MM.1S (cell line): Measurements from ENCODE around the gene SEC16B.
A peak's percentile ranks its signal among the peaks of the same experiment; 100 is the strongest.

Experiments
- DNase-seq: peaks from one replicate; pipeline ENCODE4 v3.0.0-alpha.2; 2015
- H2AFZ ChIP-seq: fragments of 300-600 bp; sonication (generic); 2 replicates; pipeline ENCODE4 v1.6.0; 2016; ENCODE audit warnings: antibody characterized with exemption, low read length
- H3F3A ChIP-seq: fragments of 300-600 bp; sonication (generic); 2 replicates; pipeline ENCODE4 v1.6.1; 2016; ENCODE audit warnings: mild to moderate bottlenecking, antibody characterized with exemption, low read length, moderate library complexity, mixed read lengths; ENCODE audit not compliant: insufficient read depth
- H3K27ac ChIP-seq: fragments of 300-600 bp; sonication (generic); 2 replicates; pipeline ENCODE4 v1.5.1; 2016; ENCODE audit warnings: mild to moderate bottlenecking, low read length
- H3K27me3 ChIP-seq: fragments of 300-600 bp; sonication (generic); replicated peaks from 2 replicates; pipeline ENCODE4 v1.6.0; 2016; ENCODE audit warnings: low read length; ENCODE audit not compliant: insufficient read depth
- H3K36me3 ChIP-seq: fragments of 300-600 bp; sonication (generic); replicated peaks from 2 replicates; pipeline ENCODE4 v1.6.1; 2016; ENCODE audit warnings: mild to moderate bottlenecking, low read length, mixed read lengths; ENCODE audit not compliant: insufficient read depth
- H3K4me1 ChIP-seq: fragments of 300-600 bp; sonication (generic); 2 replicates; pipeline ENCODE4 v1.6.1; 2016; ENCODE audit warnings: low read length, mixed read lengths
- H3K4me2 ChIP-seq: fragments of 300-600 bp; sonication (generic); 2 replicates; pipeline ENCODE4 v1.6.0; 2016; ENCODE audit warnings: low read depth, low read length
- H3K4me3 ChIP-seq: fragments of 300-600 bp; sonication (generic); 2 replicates; pipeline ENCODE4 v1.5.1; 2016; ENCODE audit warnings: low read length, mixed read lengths
- H3K79me2 ChIP-seq: fragments of 300-600 bp; sonication (generic); 2 replicates; pipeline ENCODE4 v1.6.1; 2016; ENCODE audit warnings: mixed run types, low read length, mixed read lengths
- H3K9ac ChIP-seq: fragments of 300-600 bp; sonication (generic); 2 replicates; pipeline ENCODE4 v1.6.1; 2016; ENCODE audit warnings: low read length, mixed read lengths
- H3K9me2 ChIP-seq: fragments of 300-600 bp; sonication (generic); replicated peaks from 2 replicates; pipeline ENCODE4 v1.6.1; 2016; ENCODE audit warnings: mild to moderate bottlenecking, low read length, mixed read lengths; ENCODE audit not compliant: insufficient read depth
- H3K9me3 ChIP-seq: fragments of 300-600 bp; sonication (generic); replicated peaks from 2 replicates; pipeline ENCODE4 v1.6.1; 2016; ENCODE audit warnings: mild to moderate bottlenecking, low read length, mixed read lengths; ENCODE audit not compliant: insufficient read depth
- H4K20me1 ChIP-seq: fragments of 300-600 bp; sonication (generic); 2 replicates; pipeline ENCODE4 v1.6.1; 2016; ENCODE audit warnings: mild to moderate bottlenecking, low read length, moderate library complexity, mixed read lengths; ENCODE audit not compliant: insufficient read depth
- CTCF ChIP-seq: fragments of 300-600 bp; sonication (generic); IDR thresholded peaks from 2 replicates; pipeline ENCODE4 v1.5.1; 2016; ENCODE audit warnings: antibody characterized with exemption, low read length, mixed read lengths
- EZH2 ChIP-seq: fragments of 300-600 bp; sonication (generic); optimal IDR thresholded peaks from 2 replicates; pipeline ENCODE3; 2017; ENCODE audit warnings: low read depth, mild to moderate bottlenecking, antibody characterized with exemption, low read length, mixed read lengths
- EZH2phosphoT487 ChIP-seq: fragments of 300-600 bp; sonication (generic); IDR thresholded peaks from 2 replicates; pipeline ENCODE4 v1.6.1; 2018; ENCODE audit warnings: antibody characterized with exemption, low read length

Gene SEC16B

GRCh38 chr1:177969825-177970371 lies at the start of gene SEC16B:
SEC16B (minus strand) TSS chr1:177970058; CDS start chr1:177967981, 2,077 bp downstream.
- peak within 1 kb of the TSS; percentile 75 for H2AFZ ChIP-seq

GRCh38 chr1:178019622-178020021 lies 49.8 kb upstream of the SEC16B start:
- DNase-seq, result no peak
- TF ChIP-seq CTCF (no peak), EZH2 (no peak), EZH2phosphoT487 (no peak)
- Histone ChIP-seq H3K4me3 (no peak overlapping the region), H3K27ac (no peak overlapping the region), H3F3A (no peaks in the 10 kb centered on the region), H3K4me1 (no peaks in the 10 kb centered on the region), H4K20me1 (no peaks in the 10 kb centered on the region), H3K79me2 (no peaks in the 10 kb centered on the region), H2AFZ (no peak overlapping the region), H3K27me3 (no peaks in the 10 kb centered on the region), H3K9me2 (no peaks in the 10 kb centered on the region), H3K4me2 (no peak overlapping the region), H3K9me3 (no peaks in the 10 kb centered on the region), H3K36me3 (no peaks in the 10 kb centered on the region), H3K9ac (no peak overlapping the region)

More at GRCh38 chr1:177969825-177970371, at the start of gene SEC16B:
- no peaks in the 10 kb centered on the region for H3K27me3 ChIP-seq
- H4K20me1 ChIP-seq, result no peaks in the 10 kb centered on the region
- H3K9me3 ChIP-seq, result no peaks in the 10 kb centered on the region
- peak within 1 kb of the TSS; percentile 28; the same call in 1 of the 2 replicates for H3K9ac ChIP-seq
- H3F3A ChIP-seq, result no peaks in the 10 kb centered on the region
- H3K4me2 ChIP-seq, result peak within 1 kb of the TSS; percentile 56
- no peaks in the 10 kb centered on the region for H3K4me1 ChIP-seq
- H3K36me3 ChIP-seq, result no peaks in the 10 kb centered on the region
- DNase-seq, result peak; percentile 53
- TF ChIP-seq CTCF (no peak), EZH2phosphoT487 (no peak)
- no peak within 1 kb of the TSS for H3K27ac ChIP-seq
- H3K4me3 ChIP-seq, result peak within 1 kb of the TSS; percentile 53
- H3K79me2 ChIP-seq, result no peaks in the 10 kb centered on the region
- H3K9me2 ChIP-seq, result no peaks in the 10 kb centered on the region

GRCh38 chr1:178019208-178019607 lies 49.4 kb upstream of the SEC16B start:
- TF ChIP-seq CTCF (no peak), EZH2phosphoT487 (no peak), EZH2 (no peak)
- no peak for DNase-seq

More at GRCh38 chr1:178019208-178019607, 49.4 kb upstream of the SEC16B start:
- Histone ChIP-seq H3K27me3 (no peaks in the 10 kb centered on the region), H3K36me3 (no peaks in the 10 kb centered on the region), H3F3A (no peaks in the 10 kb centered on the region), H3K27ac (no peak overlapping the region), H3K4me2 (no peak overlapping the region), H3K4me3 (no peak overlapping the region), H3K9ac (no peak overlapping the region), H2AFZ (no peak overlapping the region), H3K4me1 (no peaks in the 10 kb centered on the region), H3K9me3 (no peaks in the 10 kb centered on the region), H3K9me2 (no peaks in the 10 kb centered on the region), H3K79me2 (no peaks in the 10 kb centered on the region), H4K20me1 (no peaks in the 10 kb centered on the region)
